NCI-H446 (cell line): Measurements from ENCODE around the gene RBP2.
"Not testable (repeated sequence)": the region's sequence is repeated elsewhere in the genome, so short reads cannot be mapped to it uniquely, and the experiment has no call there.

Experiments used
- DNase-seq, 2 experiments: peaks; one replicate each; lab custom pipeline; 2025; lab: John Stamatoyannopoulos, UW

RBP2 gene

GRCh38 chr3:139443186-139443585, 33.1 kb downstream of the RBP2 start:
- no peak for DNase-seq

GRCh38 chr3:139441656-139442055, 34.7 kb downstream of the RBP2 start:
- DNase-seq, result no peak

DNA sequence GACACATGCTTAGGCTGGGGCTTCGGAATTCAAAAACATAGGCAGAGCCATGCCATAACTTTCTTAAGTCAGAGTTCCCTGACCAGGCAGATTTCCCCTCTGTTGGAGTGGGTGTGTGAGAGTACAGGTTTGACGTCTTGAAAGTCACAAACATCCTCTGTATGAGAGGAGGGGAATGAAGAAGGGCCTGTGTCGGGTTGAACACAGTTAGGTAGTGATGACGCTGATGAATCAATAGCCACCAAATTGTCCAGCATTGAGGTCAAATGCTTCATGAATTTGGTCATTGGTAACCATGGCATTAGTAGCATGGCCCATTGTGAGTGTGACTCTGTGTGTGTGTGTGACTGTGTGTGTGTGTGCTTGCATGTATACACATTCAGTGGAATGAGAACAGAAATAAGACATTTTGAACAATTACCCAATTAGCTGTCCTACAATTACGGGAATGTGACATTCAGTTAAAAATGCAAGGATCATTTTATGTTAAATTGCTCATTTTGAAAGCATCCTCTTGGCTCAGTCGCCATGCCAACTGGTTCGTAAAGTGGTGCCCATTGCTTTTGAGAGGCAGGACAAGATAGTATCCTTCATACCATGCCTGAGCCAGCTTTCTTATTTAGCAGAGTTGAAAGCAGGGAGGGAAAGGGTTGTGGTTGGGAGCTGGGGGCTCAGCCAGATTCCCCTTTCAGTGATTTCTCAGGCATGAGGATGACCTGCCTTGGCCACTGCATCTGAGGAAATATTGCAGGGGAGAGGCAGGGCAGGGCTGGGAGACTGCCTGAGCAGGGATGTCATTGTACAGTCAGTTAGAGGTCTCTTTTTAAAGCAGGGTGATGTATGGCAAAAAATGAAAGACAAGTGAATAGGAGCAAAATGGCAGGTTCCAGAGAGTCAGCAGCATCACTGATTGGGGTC, 35.4 kb downstream of the RBP2 start:
- DNase-seq, result no peak

DNA sequence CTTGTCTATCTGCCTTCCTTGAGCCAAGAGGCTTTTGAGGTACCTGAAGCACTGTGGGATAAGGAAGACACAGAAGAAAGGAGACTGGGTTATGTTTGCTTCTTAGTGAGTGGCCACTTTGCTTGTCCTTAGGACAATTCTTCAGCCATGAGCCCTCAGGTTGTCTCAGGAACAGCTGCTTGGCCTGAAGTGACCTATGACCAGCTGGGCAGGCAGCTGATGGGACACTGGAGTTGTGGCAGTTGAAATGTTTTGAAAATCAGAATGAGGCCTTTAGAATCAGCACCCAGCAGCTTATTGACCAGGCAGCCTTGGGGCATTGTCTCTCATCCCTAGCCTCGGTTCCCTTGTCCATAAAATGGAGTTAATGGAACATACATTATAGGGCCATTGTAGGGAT, 37.0 kb downstream of the RBP2 start:
- no peak for DNase-seq

DNA sequence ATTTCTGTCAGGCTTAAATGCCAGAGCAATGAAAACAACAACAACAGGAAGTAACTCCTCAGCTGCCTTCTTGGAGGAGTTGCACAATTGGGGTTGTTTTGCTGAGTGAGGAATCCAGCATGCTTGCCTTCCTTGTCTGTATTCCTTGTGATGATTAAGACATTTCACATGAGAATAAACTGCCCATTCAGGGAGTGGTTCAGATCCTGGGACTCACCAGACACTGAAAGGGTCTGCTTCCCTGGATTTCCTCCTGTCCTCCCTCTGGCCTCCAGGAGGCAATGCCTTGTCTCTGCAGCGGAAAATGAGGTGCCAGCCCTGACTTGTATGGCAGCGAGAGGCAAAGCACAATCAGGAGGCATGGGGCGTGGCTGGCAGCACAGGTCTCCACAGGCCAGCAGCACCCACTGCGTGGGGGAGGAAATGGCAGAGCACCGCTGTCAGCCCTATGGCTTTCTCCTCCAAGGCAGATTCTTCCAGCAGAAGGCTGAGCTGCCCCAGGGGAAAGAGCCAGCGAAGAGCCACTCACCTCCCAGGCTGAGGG, 41.5 kb downstream of the RBP2 start:
- DNase-seq, result no peak

GRCh38 chr3:139434228-139434627, 42.1 kb downstream of the RBP2 start:
- DNase-seq, result no peak

DNA sequence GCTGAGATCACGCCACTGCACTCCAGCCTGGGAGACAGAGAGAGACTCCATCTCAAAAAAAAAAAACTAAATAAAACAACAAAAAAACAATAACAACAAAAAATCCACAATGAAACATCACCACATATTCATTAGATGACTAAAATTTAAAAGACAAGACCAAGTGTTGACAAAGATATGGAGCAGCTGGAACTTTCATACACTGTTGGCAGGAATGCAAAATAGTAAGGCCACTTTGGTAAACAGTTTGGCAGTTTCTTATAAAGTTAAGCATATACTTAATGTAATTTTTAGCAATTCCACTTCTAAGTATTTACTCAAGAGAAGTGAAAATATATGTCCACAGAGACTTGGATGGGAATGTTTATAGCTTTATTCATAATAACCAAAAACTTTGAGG, 43.2 kb downstream of the RBP2 start:
- DNase-seq, result no peak

- DNase-seq, result no peak
Observed at GRCh38 chr3:139430493-139430892, 45.8 kb downstream of the RBP2 start.

- DNase-seq, result peak; percentile 76 to 91
Observed at GRCh38 chr3:139427283-139428060, 48.8 kb downstream of the RBP2 start.

GRCh38 chr3:139425745-139426400, 50.4 kb downstream of the RBP2 start:
- DNase-seq, result no peak

GRCh38 chr3:139423232-139423631, 53.1 kb downstream of the RBP2 start:
- DNase-seq, result no peak

GRCh38 chr3:139421460-139421859, 54.9 kb downstream of the RBP2 start:
- DNase-seq, result no peak

DNA sequence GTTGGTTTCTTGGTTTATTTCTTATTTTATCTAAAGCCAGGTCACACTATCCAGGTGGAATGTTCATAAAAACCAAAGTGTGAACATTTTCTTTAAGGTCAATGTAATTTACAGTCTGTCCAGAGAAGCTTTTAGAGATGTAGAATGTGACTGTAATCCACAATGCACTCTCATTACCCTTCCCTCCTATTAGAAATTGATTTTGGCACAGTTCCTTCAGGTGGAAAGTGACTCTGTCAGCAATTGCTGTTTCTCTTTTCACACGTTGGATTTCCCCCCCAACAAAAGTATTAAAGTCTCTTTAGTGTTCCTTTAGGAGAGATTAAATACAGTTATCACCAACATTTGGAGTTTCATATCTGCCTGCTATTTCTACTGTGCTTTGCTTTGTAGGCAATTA, 55.3 kb downstream of the RBP2 start:
- no peak for DNase-seq

DNA sequence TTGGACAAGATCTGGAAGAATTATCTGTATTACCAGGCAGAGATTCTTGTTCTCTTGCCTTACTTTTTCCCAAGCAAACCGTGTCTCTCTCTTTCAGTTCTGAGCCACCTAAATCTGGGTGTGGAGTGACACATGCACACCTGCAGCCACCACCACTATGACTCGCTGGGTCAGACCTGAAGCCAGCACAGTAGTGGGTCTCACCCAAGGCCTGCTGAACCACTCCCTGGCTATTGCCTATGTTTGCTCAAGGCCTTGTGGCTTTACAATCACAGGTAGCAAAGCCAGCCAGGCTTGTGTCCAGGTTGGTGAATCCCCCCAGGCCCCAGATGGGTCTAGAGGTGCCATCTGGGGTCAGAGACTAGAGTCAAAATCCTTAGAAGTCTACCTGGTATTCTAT, 58.2 kb downstream of the RBP2 start:
- no peak for DNase-seq

DNA sequence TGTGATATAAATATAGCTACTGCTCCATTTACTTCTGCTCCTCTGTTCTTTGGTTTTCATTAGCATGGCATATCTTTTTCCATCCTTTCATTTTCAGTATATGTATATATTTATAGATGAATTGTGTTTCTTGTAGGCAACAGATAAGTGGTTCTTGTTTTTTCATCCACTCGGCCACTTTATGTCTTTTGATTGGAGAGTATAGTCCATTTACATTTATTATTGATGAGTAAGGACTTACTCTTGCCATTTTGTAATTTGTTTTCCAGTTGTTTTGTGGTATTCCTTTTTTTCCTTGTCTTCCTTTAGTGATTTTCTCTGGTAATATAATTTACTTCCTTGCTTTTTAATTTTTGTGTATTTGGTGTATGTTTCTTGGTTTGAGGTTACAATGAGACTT, 60.0 kb downstream of the RBP2 start:
- DNase-seq, result no peak

DNA sequence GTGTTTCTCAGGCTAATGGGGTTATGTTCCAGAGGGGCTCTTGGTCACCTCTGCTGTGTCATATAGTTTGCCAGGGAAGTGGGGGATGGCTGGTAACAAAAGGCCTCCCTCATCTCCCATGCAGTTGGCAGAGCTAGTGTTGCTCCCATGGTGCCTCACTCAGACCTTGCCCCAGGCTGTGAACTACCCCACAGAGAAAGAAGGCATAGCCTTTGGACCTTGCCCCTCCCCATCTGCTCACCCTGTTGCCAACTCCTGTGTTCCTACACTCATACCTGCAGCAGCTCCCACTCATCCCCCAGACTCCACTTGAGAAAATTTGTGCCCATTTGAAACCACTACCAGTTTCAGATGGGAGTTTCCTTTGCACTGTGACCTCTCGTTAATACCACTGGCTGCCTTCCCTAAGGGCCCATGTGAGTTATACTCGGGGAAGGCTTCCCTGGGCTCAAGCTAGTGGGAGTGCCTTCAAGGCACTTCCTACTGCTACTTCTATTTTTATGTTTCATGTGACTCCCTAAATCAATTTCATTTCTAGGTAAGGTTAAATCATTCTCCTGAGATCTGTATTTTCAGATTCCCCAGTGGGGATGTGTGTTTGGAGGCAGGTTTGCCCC, 61.6 kb downstream of the RBP2 start:
- DNase-seq, result no peak

GRCh38 chr3:139412891-139413290, 63.4 kb downstream of the RBP2 start:
- DNase-seq, result not testable (repeated sequence)
